GM23248 (cell line): Measurements from ENCODE around the gene TMEM52B.

ENCODE experiments used
- EZH2 ChIP-seq: fragments of 200-600 bp; sonication (generic); IDR thresholded peaks from 2 replicates; pipeline ENCODE4 v1.6.1; 2018; ENCODE audit warnings: antibody characterized with exemption, mild to moderate bottlenecking; ENCODE audit not compliant: insufficient read depth, poor library complexity, severe bottlenecking
- EZH2phosphoT487 ChIP-seq: fragments of 200-600 bp; sonication (generic); IDR thresholded peaks from 2 replicates; pipeline ENCODE4 v1.6.1; 2018; ENCODE audit warnings: antibody characterized with exemption, moderate library complexity, mild to moderate bottlenecking, low read depth; ENCODE audit not compliant: insufficient read depth

GRCh38 chr12:10153271-10154144, 25.3 kb upstream of the TMEM52B start:
- no peak for TF ChIP-seq EZH2
- no peak for TF ChIP-seq EZH2phosphoT487
